Activated CD4-positive, alpha-beta memory T cell treated with anti-CD3 and anti-CD28 coated beads, Interleukin-2, amount 10 ng/mL, durations not matched to agents 7 days and 5 days (primary cell): ENCODE data around the gene IRX4. TPM values are rescaled to one million over a fixed set of nuclear protein-coding genes. Genes with fewer than 3 reads are reported as not detected.

ENCODE experiments used
- CTCF ChIA-PET: fragments of 350-600 bp; sonication (Branson Sonifier 250); formaldehyde crosslinking; loops from one replicate; lab custom pipeline; 2021; ENCODE audit warnings: antibody characterized with exemption, inconsistent platforms; lab: Charles Lee
- POLR2A ChIA-PET: fragments of 350-600 bp; sonication (Branson Sonifier 250); formaldehyde crosslinking; loops from one replicate; lab custom pipeline; 2021; ENCODE audit warnings: antibody characterized with exemption; lab: Charles Lee
- DNase-seq: peaks from one replicate; pipeline ENCODE4 v3.0.0-alpha.2; 2020
- H3K27ac Mint-ChIP-seq: one replicate; pipeline ENCODE4 v1.8.0; 2021; ENCODE audit warnings: mild to moderate bottlenecking, mixed read lengths
- H3K27me3 Mint-ChIP-seq: one replicate; pipeline ENCODE4 v1.8.0; 2021; ENCODE audit warnings: mixed read lengths
- H3K36me3 Mint-ChIP-seq: one replicate; pipeline ENCODE4 v1.8.0; 2021; ENCODE audit warnings: low read depth, mixed read lengths
- H3K4me1 Mint-ChIP-seq: one replicate; pipeline ENCODE4 v1.8.0; 2021; ENCODE audit warnings: mixed read lengths
- H3K4me3 Mint-ChIP-seq: one replicate; pipeline ENCODE4 v1.8.0; 2021; ENCODE audit warnings: mild to moderate bottlenecking, mixed read lengths
- H3K9me3 Mint-ChIP-seq: one replicate; pipeline ENCODE4 v1.8.0; 2021; ENCODE audit warnings: mixed read lengths
- total RNA-seq, 2 experiments: library from RNA; stranded (reverse); gene quantifications; one replicate each; pipeline ENCODE4 v1.2.3, GENCODE V29; 2021

The IRX4 gene
- total RNA-seq, 2 experiments from 2014 or later: not detected

GRCh38 chr5:1909346-1909985 is 26.7 kb upstream of the IRX4 start:
- DNase-seq: no peak
- CTCF ChIA-PET: no interaction called here
- H3K36me3 Mint-ChIP-seq: no peaks in the 10 kb centered on the region
- H3K27ac Mint-ChIP-seq: no peak overlapping the region
- H3K9me3 Mint-ChIP-seq: no peaks in the 10 kb centered on the region
- POLR2A ChIA-PET: no interaction called here
- H3K4me1 Mint-ChIP-seq: no peaks in the 10 kb centered on the region
- H3K4me3 Mint-ChIP-seq: no peak overlapping the region
- peaks cover 3% of the 10 kb centered on the region for H3K27me3 Mint-ChIP-seq

DNA sequence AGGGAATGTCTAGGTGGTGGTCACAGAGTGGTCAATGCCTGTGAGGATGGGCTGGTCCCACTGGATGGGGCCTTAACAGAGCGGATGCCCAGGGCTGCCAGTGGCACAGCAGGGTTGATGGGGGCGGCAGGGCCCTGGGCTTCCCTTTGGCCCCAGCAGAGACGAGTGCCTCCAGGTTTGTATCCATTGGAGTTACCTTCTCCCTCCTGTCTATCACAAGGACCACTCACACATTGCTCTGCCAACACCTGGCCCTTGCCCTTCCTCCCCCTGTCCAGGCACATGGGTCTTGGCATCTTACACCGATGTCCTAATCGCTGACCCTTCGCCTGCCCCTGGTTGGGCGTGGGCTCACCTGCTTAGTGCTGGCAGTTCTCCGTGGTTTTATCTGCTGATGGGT is 26.2 kb upstream of the IRX4 start:
- Mint-ChIP-seq H3K4me3 (no peak overlapping the region), H3K27ac (no peak overlapping the region), H3K36me3 (no peaks in the 10 kb centered on the region), H3K4me1 (no peaks in the 10 kb centered on the region), H3K27me3 (peaks cover 3% of the 10 kb centered on the region), H3K9me3 (no peaks in the 10 kb centered on the region)
- POLR2A ChIA-PET: no interaction called here
- DNase-seq: no peak
- CTCF ChIA-PET: no interaction called here

DNA sequence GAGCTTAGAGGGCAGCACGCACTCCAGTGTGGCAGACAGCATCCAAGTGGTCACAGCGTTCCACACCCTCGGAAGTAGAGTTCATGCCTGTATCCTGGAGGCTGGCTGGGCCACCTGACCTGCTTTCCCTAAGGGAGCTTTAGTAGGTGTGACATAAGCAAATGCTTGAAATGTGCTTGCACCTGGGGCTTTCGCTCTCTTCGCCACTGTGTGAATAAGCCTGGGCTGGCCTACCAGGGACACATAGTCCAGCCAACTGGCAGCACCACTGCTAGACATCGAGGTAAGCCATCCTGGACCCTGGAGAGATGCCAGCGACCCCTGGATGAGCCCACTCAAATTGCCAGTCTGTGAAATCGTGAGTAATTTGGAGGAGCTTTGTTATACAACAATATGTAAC is 24.9 kb upstream of the IRX4 start:
- Mint-ChIP-seq H3K27me3 (peaks cover 3% of the 10 kb centered on the region), H3K9me3 (no peaks in the 10 kb centered on the region), H3K36me3 (no peaks in the 10 kb centered on the region), H3K27ac (no peak overlapping the region), H3K4me3 (no peak overlapping the region), H3K4me1 (no peaks in the 10 kb centered on the region)
- ChIA-PET POLR2A (no interaction called here), CTCF (no interaction called here)
- no peak for DNase-seq

DNA sequence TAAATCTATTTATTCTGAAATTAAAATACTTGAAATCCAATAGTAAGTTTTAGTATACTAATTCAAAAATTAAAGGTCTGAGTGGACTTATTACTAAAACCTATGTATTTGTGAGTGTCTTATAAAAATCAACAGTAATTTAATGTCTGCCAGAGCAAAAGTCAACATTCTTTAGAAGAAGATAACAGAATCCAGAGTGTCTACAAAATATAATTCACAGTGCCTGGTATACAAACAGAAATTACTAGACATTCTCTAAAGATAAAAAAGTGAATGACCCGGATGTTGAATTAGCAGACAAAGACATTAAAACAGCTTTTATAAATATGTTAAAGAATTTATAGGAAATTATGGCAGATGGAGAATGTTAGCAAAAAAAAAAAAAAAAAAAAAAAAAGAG is 22.4 kb upstream of the IRX4 start:
- Mint-ChIP-seq H3K4me1 (no peaks in the 10 kb centered on the region), H3K9me3 (no peaks in the 10 kb centered on the region), H3K36me3 (no peaks in the 10 kb centered on the region), H3K4me3 (no peak overlapping the region), H3K27ac (no peak overlapping the region), H3K27me3 (peaks cover 9% of the 10 kb centered on the region)
- POLR2A ChIA-PET: no interaction called here
- no peak for DNase-seq
- CTCF ChIA-PET: interaction anchor here (0.7 kb wide), 1 partner anchor 735 kb away, joined by 4 read pairs; no protein-coding TSS in a partner anchor

- no peaks in the 10 kb centered on the region for H3K9me3 Mint-ChIP-seq
- H3K4me1 Mint-ChIP-seq: no peaks in the 10 kb centered on the region
- CTCF ChIA-PET: no interaction called here
- no peak overlapping the region for H3K4me3 Mint-ChIP-seq
- H3K36me3 Mint-ChIP-seq: no peaks in the 10 kb centered on the region
- DNase-seq: no peak
- H3K27me3 Mint-ChIP-seq: peaks cover 9% of the 10 kb centered on the region
- H3K27ac Mint-ChIP-seq: no peak overlapping the region
- POLR2A ChIA-PET: no interaction called here
Observed at GRCh38 chr5:1901983-1902382, 19.3 kb upstream of the IRX4 start.

DNA sequence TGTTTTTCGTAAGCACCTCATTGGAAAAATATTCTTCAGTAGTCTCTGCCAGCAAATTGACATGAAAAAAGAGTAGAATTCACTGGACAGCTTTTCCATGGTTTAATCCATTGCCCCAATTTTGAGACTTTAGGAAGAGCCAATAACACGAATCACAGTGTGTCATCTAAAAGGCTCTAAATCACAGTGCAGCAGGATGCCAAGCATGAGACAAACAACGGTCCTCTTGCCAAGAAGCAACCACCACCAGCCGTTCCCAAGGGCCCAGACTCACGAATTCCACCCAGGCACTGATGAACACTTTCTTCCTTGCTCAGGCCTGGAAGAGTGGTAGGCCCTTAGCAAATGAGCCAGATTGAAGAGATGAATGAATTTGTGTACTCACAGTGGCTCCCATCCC is 18.3 kb upstream of the IRX4 start:
- H3K27ac Mint-ChIP-seq: no peak overlapping the region
- H3K9me3 Mint-ChIP-seq: no peaks in the 10 kb centered on the region
- H3K27me3 Mint-ChIP-seq: peaks cover 13% of the 10 kb centered on the region
- H3K4me1 Mint-ChIP-seq: no peaks in the 10 kb centered on the region
- DNase-seq: no peak
- ChIA-PET CTCF (no interaction called here), POLR2A (no interaction called here)
- no peak overlapping the region for H3K4me3 Mint-ChIP-seq
- H3K36me3 Mint-ChIP-seq: no peaks in the 10 kb centered on the region

DNA sequence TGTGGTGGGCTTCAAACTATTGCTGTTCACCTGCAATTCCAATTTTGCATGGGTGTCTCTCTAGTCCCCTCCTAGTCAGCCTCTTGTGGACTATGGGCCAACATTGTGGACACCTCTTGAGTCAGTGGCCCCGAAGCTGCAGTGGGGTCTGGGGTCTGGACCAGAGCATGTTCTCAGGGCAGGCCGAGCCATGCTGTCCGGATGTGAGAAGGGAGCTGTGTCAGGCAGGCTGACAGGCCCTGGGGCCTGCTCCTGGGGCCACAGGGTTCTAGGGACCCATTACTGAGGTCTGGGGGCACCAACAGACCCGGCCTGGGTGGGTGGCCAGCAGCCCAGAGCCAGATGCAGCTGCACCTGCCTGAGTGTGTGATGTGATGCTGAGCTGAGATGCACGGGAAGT is 16.5 kb upstream of the IRX4 start:
- no peaks in the 10 kb centered on the region for H3K9me3 Mint-ChIP-seq
- POLR2A ChIA-PET: no interaction called here
- no peak overlapping the region for H3K27ac Mint-ChIP-seq
- no peak for DNase-seq
- peaks cover 17% of the 10 kb centered on the region for H3K27me3 Mint-ChIP-seq
- CTCF ChIA-PET: no interaction called here
- no peaks in the 10 kb centered on the region for H3K36me3 Mint-ChIP-seq
- no peak overlapping the region for H3K4me3 Mint-ChIP-seq
- no peaks in the 10 kb centered on the region for H3K4me1 Mint-ChIP-seq

- Mint-ChIP-seq H3K4me3 (no peak overlapping the region), H3K4me1 (no peaks in the 10 kb centered on the region), H3K27ac (no peak overlapping the region), H3K27me3 (peaks cover 20% of the 10 kb centered on the region), H3K9me3 (no peaks in the 10 kb centered on the region), H3K36me3 (no peaks in the 10 kb centered on the region)
- ChIA-PET CTCF (no interaction called here), POLR2A (no interaction called here)
- no peak for DNase-seq
Observed at GRCh38 chr5:1897816-1898450, 15.2 kb upstream of the IRX4 start.

DNA sequence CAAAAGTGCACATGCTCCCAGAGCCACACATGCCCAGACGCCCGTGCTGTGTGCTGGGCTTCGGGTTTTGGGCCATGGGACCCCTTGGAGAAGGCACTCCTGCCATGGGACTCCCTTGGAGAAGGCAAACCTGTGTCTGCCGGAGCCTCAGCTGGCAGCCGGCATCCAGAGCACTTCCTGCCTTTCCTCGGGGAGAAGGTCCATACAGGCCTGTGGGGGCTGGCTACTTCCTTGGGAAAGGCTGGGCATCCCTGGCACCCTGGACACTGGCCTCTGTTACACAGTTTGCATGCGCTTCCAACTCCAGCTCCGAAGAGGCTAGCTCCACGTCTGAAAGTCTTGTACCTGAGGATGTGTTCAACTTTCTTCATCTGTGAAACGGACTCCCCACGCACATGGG is 14.7 kb upstream of the IRX4 start:
- Mint-ChIP-seq H3K27ac (no peak overlapping the region), H3K4me1 (no peaks in the 10 kb centered on the region), H3K9me3 (no peaks in the 10 kb centered on the region), H3K36me3 (no peaks in the 10 kb centered on the region), H3K4me3 (no peak overlapping the region), H3K27me3 (peaks cover 23% of the 10 kb centered on the region)
- CTCF ChIA-PET: no interaction called here
- POLR2A ChIA-PET: no interaction called here
- DNase-seq: no peak

DNA sequence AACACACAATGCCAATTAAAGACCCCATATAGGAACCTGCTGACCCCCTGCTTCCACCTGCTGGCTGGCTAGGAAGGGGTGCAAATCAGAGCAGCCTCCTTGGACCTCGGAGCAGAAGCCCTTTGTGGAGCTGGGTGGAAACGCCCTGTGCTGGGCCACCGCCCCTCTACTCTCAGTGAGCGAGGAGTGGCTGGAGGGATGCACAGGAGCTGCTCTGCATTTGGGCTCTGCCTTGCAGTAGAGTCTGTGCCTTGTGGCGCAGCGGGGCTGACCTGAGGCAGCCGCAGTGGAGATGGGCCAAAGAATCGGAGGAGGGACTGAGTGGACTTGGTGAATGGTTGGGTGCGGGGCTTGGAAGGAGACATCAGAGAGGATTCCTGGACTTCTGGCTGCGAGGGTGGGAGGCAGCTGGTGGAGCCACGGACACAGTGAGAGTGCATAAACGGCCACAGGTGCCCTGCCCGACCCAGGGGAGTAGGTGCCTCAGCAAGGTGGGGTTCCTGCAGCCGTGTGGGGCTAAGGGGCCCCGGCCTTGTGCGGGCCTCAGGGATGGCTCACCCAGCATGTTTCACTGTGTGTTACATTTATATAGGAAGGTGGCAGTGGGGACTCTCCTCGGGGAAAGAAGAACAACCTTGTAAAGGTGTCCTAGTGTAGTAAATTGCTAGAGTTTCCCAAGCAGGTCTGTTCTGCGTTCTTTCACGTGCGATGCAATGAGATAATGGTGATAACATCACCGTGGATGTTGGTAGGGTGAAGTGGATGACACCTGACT is 14.1 kb upstream of the IRX4 start:
- DNase-seq: no peak
- CTCF ChIA-PET: no interaction called here

DNA sequence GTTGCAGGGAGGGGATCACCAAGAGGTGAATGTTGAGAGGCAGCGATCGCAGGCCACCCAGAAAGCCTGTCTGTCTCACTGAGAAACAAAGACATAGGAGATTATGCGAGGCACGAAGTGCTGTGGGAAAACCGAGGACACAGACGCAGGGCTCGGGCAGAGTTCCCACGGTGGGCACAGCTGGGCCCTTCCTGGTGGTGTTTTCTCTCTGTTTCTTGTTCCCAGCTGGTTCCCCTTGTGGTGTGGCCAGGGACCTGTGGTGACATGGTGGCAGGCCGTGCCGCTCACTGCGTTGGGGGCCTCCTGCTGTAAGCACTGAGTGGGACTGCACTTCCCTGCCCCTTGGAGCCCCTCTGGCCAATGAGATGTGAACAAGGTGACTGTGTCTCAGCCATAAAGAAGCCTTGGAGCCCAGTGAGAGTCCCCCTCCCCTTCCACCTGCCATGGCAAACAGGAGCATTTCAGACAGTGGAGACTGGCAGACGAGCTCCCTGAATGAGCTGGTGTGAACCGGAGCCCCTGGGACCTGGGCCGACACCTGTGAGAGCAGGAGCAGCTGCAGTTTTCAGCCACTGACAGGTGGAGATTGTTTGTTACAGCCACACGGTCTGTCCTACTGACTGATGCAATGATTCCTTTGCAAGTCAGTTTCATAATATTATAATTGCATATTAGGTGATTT is 13.2 kb upstream of the IRX4 start:
- CTCF ChIA-PET: no interaction called here
- H3K9me3 Mint-ChIP-seq: no peaks in the 10 kb centered on the region
- DNase-seq: no peak
- no peaks in the 10 kb centered on the region for H3K36me3 Mint-ChIP-seq
- no peaks in the 10 kb centered on the region for H3K4me1 Mint-ChIP-seq
- H3K27ac Mint-ChIP-seq: no peak overlapping the region
- H3K4me3 Mint-ChIP-seq: no peak overlapping the region
- POLR2A ChIA-PET: no interaction called here
- peaks cover 21% of the 10 kb centered on the region for H3K27me3 Mint-ChIP-seq

More for the DNA sequence above, 14.1 kb upstream of the IRX4 start:
- no peaks in the 10 kb centered on the region for H3K9me3 Mint-ChIP-seq
- peaks cover 23% of the 10 kb centered on the region for H3K27me3 Mint-ChIP-seq
- no peaks in the 10 kb centered on the region for H3K36me3 Mint-ChIP-seq
- POLR2A ChIA-PET: no interaction called here
- no peaks in the 10 kb centered on the region for H3K4me1 Mint-ChIP-seq
- no peak overlapping the region for H3K4me3 Mint-ChIP-seq
- no peak overlapping the region for H3K27ac Mint-ChIP-seq

- Mint-ChIP-seq H3K4me3 (no peak overlapping the region), H3K9me3 (no peaks in the 10 kb centered on the region), H3K27ac (no peak overlapping the region), H3K36me3 (no peaks in the 10 kb centered on the region), H3K4me1 (no peaks in the 10 kb centered on the region), H3K27me3 (peaks cover 21% of the 10 kb centered on the region)
- CTCF ChIA-PET: no interaction called here
- POLR2A ChIA-PET: no interaction called here
- DNase-seq: no peak
Observed at GRCh38 chr5:1894243-1894642, 11.5 kb upstream of the IRX4 start.

DNA sequence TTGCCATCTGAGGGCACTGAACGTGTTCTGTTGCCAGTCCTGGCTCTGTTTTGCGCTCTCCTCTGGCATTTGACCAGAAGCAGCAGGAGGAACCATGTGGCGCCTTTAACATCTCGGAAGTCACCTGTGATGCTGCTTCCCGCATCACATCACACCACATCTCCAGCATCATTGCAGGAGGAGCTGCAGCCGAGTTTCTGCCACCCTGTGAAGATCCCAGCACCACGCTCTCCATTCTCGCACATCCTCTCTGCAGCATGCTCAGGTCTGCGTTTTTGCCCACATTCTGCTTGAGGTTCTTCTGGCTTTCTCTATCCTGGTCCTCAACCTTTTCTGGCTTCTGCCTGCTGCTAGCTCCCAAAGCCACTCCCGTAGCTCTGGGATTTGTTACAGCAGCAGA is 11.0 kb upstream of the IRX4 start:
- H3K27ac Mint-ChIP-seq: no peak overlapping the region
- H3K27me3 Mint-ChIP-seq: peaks cover 23% of the 10 kb centered on the region
- DNase-seq: no peak
- ChIA-PET POLR2A (no interaction called here), CTCF (no interaction called here)
- H3K4me3 Mint-ChIP-seq: no peak overlapping the region
- H3K9me3 Mint-ChIP-seq: no peaks in the 10 kb centered on the region
- no peaks in the 10 kb centered on the region for H3K4me1 Mint-ChIP-seq
- no peaks in the 10 kb centered on the region for H3K36me3 Mint-ChIP-seq
